ENCODE data around the gene DGKI.

The DGKI gene

DNA sequence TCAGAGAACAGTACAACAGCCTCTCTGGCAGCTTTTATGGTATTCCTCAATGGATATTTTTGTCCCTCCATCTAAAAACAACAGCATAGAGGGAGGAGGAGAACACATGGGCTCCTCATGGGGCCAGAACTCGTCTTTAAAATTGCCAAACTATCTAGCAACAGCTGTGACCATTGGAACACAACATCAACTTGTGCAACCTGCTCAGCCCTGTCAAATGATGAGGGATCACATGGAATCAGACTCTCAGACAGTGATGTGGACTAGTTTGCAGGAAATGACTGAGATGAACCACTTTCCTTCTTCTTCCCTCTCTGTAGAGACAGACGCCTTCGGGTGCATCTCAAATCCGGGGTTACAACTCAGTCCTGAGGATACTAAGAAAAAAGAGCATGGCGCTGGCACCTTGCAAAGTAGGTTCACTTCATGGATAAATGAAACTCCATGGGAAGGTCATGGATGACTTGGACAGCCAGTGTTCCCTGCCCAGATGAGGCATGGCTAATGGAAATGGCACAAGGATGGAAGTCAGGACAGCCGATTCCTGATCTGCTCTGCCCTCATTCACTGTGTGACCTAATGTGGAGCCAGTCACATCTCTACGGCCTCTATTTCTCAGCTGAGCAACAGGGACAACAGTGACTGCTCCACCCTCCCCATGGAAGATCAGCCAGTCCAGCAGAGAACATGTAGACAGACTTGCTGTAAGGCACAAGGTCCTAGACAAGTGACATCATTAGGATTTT is 24.6 kb upstream of the DGKI start:
- no peak for DNase-seq (ENCODE audit: low read depth)

DNA sequence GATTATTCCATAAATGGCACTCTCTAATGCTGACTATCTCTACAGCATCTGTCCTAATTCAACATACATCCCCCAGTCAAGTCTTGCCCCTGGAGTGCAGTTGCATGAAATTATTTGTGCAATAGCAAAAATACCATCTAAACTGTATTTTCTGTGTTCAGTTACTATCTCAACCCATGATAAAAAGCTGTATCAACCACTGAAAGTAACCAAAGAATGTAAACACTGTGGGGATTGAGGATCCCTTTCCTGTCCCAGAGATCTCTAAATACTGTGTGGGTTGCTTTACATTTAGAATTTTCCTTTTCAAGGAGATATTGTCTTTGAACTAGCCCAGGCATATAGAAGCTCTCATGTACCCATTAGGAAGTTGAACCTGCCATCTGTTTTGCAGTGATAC is 23.9 kb upstream of the DGKI start:
- no peak for DNase-seq (ENCODE audit: low read depth)

DNA sequence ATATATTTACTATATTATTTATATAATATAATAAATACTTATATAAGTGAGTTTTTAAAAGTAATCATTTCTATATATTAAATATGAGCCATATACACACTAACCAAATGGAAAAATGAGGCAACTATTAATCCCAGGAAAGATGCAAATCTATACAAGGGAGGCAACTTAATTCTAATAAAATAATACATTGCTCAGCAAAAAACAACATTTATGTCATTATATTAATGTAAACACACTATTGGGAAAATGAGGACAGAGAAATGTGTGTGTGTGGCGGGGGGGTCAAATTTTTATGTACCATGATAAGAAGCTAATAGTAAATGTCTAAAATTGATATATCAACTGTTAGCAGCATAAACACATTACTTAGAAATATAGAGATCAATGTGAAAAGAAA is 23.3 kb upstream of the DGKI start:
- no peak for DNase-seq (ENCODE audit: low read depth)

GRCh38 chr7:137869260-137869659 is 22.5 kb upstream of the DGKI start:
- DNase-seq (ENCODE audit: low read depth): no peak

DNA sequence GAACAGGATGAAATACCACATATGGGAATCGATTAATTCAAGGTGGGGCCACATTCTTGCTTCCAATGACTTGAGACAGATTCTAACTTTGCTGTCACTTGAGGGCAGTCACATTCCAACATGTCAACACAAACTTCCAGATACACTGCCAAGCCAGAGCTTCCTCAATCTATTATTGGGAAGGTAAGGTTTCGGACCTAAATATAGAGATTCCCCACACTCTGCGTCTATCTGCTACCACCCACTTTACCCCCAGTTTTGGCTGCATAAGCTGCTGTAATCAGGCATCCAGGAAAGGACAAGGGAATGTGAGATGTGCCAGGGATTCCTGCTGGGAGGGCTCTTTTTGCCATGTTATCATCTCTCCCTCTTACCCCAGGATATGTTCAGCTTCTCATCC is 20.5 kb upstream of the DGKI start:
- no peak for DNase-seq (ENCODE audit: low read depth)

DNA sequence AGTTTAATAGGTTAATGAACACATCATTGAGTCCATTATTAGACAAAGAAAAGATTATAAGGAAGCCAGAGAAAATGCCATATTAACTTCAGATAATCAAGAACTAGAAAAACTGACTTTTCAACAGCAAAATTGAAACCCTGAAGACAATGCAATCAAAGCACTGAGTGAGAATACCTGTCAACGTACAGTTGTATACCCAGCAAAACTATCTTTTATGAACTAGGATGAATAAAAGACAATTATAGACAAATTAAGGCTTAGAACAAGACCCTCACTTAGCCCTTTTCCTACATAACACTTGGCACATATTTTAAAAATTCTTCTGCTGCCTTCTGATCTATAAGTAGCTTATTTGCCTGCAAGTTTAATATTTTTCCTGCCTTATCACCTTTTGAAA is 19.0 kb upstream of the DGKI start:
- no peak for DNase-seq (ENCODE audit: low read depth)

- DNase-seq (ENCODE audit: low read depth): no peak
These were observed 16.2 kb upstream of the DGKI start for GRCh38 chr7:137862964-137863363.

DNA sequence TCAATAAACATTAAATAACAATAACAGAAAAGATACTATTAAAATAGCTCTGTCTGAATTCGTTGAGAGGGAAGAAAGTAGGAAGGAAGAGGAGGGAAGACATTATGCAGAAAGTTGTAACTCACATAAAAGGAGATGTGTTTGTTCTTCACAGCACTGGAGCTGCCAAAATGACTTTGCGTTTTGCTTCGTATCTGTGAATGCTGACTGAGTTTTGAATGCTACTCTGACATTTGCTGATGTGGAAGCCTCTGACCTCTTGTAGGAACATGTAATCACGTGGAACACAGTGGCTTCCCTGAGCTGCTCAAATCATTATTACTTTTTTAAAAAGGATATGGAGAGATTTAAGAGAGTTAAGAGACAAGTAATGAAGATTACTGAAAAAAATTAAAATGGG is 15.6 kb upstream of the DGKI start:
- no peak for DNase-seq (ENCODE audit: low read depth)

DNA sequence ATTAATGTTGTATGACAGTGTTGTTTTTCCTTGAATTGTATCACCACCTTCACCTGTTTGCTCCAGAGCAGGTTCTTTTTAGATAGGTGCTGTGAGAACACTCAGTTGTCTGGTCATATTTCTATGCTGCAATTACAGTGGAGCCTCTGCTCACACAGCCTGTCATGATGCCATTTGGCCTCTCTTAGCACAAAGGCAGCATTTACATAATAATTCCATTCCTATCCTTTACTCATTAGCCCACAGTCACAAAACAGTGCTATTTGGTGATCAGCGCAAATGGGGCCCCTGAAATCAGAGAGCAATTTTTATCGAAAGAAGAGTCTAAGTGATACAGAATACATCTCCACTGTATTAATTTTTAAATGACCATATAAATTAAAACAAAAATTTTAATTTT is 13.8 kb upstream of the DGKI start:
- no peak for DNase-seq (ENCODE audit: low read depth)

DNA sequence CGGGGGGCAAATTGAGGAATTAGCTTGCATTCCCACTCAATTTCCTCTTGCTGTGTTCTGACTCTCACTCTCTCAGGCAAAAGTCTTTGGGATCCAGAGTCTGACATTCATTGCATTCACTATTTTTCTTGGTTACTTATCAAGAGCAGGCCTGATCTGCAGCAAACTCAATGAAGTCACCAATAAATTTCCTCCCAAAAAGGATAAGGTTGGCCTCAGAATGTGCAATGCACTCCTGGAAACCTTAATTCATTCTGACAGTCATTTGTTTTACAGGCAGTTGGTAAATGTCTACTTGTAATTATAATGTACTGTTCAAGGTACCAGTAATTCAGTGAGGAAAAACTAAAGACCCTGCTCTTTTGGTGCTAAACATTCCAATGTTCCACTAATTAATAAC is 6.3 kb upstream of the DGKI start:
- DNase-seq (ENCODE audit: low read depth): no peak

- no peak for DNase-seq (ENCODE audit: low read depth)
These were observed 5.3 kb upstream of the DGKI start for GRCh38 chr7:137852108-137852507.

DNA sequence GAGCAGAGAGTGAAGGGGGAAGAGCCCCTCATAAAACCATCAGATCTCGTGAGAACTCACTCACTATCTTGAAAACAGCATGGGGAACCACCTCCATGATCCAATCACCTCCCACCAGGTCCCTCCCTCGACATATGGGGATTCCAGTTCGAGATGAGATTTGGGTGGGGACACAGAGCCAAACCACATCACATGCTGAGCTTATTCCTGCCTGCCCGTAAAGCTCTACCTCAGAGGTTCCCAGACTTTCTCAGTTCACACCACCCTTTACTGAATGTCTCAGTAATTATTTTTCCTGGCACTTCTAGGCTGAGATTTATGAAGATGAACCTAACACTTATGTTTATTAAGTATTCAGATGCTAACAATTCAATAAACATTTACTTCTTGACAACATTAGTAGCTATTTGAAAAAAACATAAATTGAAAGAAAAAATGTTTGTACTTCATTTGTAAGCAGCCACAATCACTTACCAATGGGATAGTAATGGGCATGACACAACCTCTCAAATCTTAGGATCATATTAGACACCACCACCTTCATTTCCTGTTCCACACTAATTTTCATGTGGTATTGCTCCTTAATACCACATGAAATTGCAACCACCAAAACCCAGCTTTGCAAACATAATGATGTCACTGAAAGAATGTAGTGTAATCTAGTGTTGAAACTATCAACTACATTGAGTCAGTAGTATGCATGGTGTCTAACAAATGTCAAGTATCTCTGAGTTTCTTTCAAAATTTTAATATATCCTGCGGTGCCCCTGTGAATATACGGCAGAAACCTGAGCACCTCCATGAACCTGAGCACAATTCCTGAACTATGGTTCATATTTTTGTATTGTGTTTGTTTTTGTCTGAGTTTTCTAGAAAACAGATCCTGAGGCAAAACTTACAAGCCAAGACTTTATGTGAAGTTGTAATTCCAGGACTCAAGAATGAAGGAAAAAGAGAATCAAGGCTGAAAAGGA is 4.5 kb upstream of the DGKI start:
- no peak for DNase-seq (ENCODE audit: low read depth)

DNA sequence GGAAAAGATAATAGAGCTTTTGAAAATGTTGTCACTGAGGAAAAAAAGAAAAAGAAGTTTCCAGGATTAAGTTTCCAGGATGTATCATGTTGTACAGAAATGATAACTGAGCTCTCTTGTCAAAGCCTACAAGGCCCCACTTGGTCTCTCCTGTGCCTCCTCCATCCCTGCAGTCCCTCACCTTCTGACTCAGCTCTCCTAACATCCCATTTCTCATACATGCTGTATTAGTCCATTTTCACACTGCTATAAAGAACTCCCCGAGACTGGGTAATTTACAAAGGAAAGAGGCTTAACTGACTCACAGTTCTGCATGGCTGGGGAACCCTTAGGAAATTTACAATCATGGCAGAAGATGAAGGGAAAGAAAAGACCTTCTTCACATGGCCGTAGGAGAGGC is 3.8 kb upstream of the DGKI start:
- DNase-seq (ENCODE audit: low read depth): no peak

GRCh38 chr7:137848095-137848494 is 1.3 kb upstream of the DGKI start:
- DNase-seq (ENCODE audit: low read depth): no peak

GRCh38 chr7:137847568-137848050 is 835 bp upstream of the DGKI start:
- no peak for DNase-seq (ENCODE audit: low read depth)

- no peak for DNase-seq (ENCODE audit: low read depth)
These were observed 286 bp downstream of the DGKI start for GRCh38 chr7:137846549-137846826.

DNA sequence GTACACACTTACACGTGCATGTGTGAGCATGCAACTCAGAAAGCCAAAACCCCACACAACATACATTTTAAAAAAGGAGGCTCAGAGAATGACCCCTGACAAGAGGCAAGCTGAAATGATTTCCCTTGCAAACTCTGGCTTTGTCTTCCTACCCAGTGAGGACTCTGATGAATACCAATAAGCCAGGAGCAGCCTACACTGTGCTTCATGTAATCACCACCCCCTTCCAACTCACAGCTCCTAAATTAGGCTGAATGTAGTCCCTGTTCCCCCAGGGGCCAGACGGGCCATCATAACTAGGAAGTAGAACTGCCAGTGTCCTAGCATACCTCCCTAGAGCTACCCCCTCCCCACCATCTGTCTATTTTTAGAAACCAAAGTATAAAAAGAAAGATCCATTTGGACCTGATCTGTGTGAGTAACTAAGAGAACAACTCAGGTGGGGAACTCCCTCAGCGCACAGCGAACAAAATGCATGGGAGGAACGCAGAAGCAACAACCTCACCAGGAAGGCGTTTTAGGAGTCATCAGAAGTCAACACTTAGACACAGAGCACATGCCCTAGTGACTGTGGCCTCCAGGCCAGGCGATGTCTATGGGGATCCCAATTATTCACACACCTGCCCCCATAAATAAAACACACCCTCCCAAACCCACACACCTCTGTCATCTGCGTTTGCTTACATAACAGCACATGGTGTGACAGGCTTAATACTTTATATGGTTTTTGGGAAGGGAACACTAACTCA is 1.9 kb downstream of the DGKI start:
- no peak for DNase-seq (ENCODE audit: low read depth)

DNA sequence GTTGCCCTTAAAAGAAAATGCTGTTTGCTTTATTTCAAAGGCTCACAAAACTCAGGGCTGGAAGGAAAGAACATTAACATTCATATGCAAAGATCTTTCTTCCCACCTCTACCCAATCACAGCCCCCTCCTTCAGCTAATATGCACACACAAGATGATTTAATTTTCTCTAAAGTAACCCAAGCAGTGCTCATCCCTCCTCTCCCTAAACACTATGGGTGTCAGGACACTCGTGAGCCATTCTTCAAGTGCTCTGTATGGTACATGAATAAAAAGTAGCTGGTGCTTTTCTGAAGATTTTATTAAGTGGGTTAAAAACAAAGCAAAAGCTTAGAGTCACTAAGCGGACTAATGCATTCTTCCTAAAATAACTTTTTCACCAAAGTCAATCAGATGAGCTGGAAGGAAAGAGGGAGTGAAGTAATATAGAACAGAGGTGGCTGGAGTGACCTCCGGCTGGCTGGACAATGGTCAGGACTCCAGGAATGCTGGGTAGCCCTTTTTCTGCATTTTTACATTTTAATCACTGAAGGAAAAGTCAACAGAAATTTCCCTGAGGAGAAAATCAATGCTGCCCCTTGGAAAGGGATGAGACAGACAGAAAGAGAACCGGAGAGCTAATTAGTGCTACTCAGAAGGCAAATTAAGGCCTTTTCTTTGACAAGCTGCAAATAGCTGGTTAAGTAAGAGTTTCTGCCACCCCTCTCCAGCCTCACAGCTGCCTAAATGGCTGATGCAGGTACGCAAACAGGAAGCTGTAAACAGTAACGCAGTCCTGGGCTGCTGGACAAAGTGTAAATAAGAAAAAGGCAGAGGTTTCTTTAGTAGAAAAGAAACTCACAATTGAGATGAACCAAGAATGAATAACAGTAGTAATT is 6.6 kb downstream of the DGKI start:
- no peak for DNase-seq (ENCODE audit: low read depth)

DNA sequence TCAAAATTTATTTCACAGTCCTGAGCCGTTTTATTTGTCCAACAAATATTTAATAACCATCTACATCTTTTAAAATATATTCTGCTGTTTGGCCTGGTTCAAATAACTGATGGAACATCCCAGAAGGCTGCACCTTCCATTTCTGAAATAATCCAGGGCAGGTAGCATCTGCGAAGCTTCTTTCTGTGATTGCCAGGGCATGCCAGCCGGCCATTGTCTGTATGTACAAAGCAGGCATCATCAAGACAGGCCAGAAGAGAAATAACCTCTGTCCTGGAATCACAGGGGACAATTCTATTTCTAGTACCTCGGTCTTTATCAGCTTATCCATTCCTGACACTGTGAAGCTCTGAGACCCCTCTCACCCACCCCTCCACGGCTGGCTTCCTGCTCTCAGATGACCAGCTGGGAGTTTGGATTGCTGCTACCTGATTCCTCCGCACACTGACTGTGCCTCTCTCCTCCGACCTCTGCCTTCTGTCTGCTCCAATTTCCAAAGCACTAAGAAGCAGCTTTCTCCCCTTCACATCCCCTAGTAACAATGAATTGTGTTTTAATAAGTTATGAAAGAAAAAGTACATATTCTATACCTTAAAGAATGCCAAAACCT is 8.0 kb downstream of the DGKI start:
- DNase-seq (ENCODE audit: low read depth): no peak

DNA sequence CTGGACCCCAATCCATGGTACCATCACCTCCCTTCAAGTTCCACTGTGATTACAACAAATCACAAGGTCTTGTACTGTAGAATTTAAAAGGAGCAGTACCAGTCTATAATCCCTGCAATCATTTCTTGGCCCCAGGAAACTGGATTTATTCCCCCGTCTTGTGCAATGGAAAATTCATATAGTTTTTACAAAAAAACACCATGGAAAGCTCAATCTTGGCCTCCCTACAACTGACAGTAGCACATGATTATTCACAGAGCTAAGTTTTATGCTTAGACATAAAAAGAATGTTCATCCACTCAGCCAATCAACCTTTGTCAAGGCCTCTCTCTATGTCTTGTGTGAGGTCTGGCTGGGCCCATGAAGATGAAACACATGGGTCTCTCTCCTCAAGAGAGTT is 10.2 kb downstream of the DGKI start:
- DNase-seq (ENCODE audit: low read depth): no peak

DNA sequence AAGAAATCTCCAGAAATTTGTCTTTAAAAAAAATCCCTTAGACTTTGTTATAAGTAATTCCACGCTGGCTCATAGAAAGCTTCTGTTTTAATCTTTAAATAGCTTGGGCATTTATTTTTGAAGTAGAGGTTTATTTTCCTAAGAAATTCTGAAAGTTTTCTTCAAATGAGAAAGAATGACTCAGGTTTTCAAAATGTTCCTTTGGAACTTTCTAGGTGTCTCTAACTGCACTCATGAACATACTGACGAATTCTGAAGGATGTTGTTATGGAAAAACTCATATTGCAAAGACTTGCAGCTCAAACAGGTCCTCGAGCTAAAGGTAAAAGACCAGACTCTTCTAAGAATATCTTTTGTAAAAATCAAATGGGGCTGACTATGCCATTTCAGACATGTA is 10.7 kb downstream of the DGKI start:
- no peak for DNase-seq (ENCODE audit: low read depth)

All from activated T-cell treated with anti-CD3 and anti-CD28 coated beads for 48 hours (primary cell).